B cell (primary cell): ENCODE measurements around the gene MAPRE2. TPM values are rescaled to one million over a fixed set of nuclear protein-coding genes. Genes with fewer than 3 reads are reported as not detected.
A peak's percentile ranks its signal among the peaks of the same experiment; 100 is the strongest.

Experiments
- ATAC-seq: fragments of 200-7000 bp; cut with Tn5 transposase; one replicate; pipeline ENCODE4 v1.10.0; 2021; ENCODE audit warnings: low read depth, mild to moderate bottlenecking, moderate number of reproducible peaks, moderate library complexity
- CTCF ChIA-PET: fragments of 350-600 bp; sonication (Branson Sonifier 250); formaldehyde crosslinking; loops from one replicate; lab custom pipeline; 2021; ENCODE audit warnings: antibody characterized with exemption, inconsistent platforms; lab: Charles Lee
- POLR2A ChIA-PET: fragments of 350-600 bp; sonication (Branson Sonifier 250); formaldehyde crosslinking; loops from one replicate; lab custom pipeline; 2021; ENCODE audit warnings: antibody characterized with exemption; lab: Charles Lee
- DNase-seq: peaks from one replicate; pipeline ENCODE4 v3.0.0; 2013
- H2AFZ ChIP-seq: 2 replicates; pipeline ENCODE4 v1.6.1; 2012; ENCODE audit warnings: mild to moderate bottlenecking, low read depth, low read length; ENCODE audit not compliant: insufficient read depth, poor library complexity, severe bottlenecking
- H3K27ac ChIP-seq, 2 donors: 1 replicate in 1 of 2; 2 replicates in 1 of 2; pipeline ENCODE4 v1.5.1; 2012 to 2013; ENCODE audit warnings: low read length in 2 of 2, mild to moderate bottlenecking in 2 of 2, moderate library complexity in 1 of 2
- H3K27me3 ChIP-seq, 4 experiments: fragments of 200-600 bp in 1 of 4; sonication (generic) in 1 of 4; replicated peaks in 1 of 4; 1 replicate in 2 of 4; 2 replicates in 2 of 4; pipeline versions ENCODE4 v1.6.1 to v1.7.0; 2013 to 2016; ENCODE audit warnings: low read length in 3 of 4, mild to moderate bottlenecking in 2 of 4, mixed read lengths in 1 of 4, moderate library complexity in 1 of 4; ENCODE audit not compliant: insufficient read depth in 4 of 4, control insufficient read depth in 3 of 4; ENCODE audit errors: control extremely low read depth in 1 of 4
- H3K36me3 ChIP-seq, 2 experiments: replicated peaks in 1 of 2; 1 replicate in 1 of 2; 2 replicates in 1 of 2; pipeline versions ENCODE4 v1.6.1 to v1.7.1; 2013; ENCODE audit warnings: low read length in 1 of 2; ENCODE audit not compliant: insufficient read depth in 2 of 2, control insufficient read depth in 1 of 2; ENCODE audit errors: control extremely low read depth in 1 of 2, extremely low read depth in 1 of 2
- H3K4me1 ChIP-seq, 2 donors: fragments of 200-600 bp in 1 of 2; sonication (generic) in 1 of 2; 1 replicate in 1 of 2; 2 replicates in 1 of 2; pipeline versions ENCODE4 v1.5.1 to v1.6.1; 2013 to 2017; ENCODE audit warnings: low read length in 2 of 2; ENCODE audit not compliant: control insufficient read depth in 2 of 2, insufficient read depth in 2 of 2
- H3K4me2 ChIP-seq: replicated peaks from 2 replicates; pipeline ENCODE3; 2012; ENCODE audit warnings: mild to moderate bottlenecking, low read depth, low read length; ENCODE audit not compliant: poor library complexity, severe bottlenecking
- H3K4me3 ChIP-seq, 5 experiments: fragments of 200-600 bp in 1 of 5; sonication (generic) in 1 of 5; 1 replicate in 3 of 5; 2 replicates in 2 of 5; pipeline versions ENCODE4 v1.5.1 to v1.7.0; 2011 to 2016; ENCODE audit warnings: low read length in 4 of 5, mild to moderate bottlenecking in 4 of 5, low read depth in 2 of 5, control low read depth in 1 of 5, moderate library complexity in 1 of 5; ENCODE audit not compliant: insufficient read depth in 1 of 5; ENCODE audit errors: control extremely low read depth in 1 of 5, extremely low read depth in 1 of 5
- H3K79me2 ChIP-seq: fragments of 200-600 bp; sonication (generic); one replicate; pipeline ENCODE4 v1.6.0; 2016; ENCODE audit warnings: low read length; ENCODE audit not compliant: control insufficient read depth, insufficient read depth
- H3K9ac ChIP-seq: fragments of 200-600 bp; sonication (generic); 2 replicates; pipeline ENCODE4 v1.6.1; 2017; ENCODE audit warnings: mild to moderate bottlenecking, low read length, moderate library complexity
- H3K9me3 ChIP-seq, 3 donors: one replicate each; pipeline versions ENCODE4 v1.6.1 to v1.7.1; 2013; ENCODE audit warnings: low read length in 2 of 3; ENCODE audit not compliant: control insufficient read depth in 2 of 3, insufficient read depth in 1 of 3; ENCODE audit errors: control extremely low read depth in 1 of 3
- H4K20me1 ChIP-seq: 2 replicates; pipeline ENCODE4 v1.6.0; 2012; ENCODE audit warnings: mild to moderate bottlenecking, low read length; ENCODE audit not compliant: insufficient read depth, control insufficient read depth, poor library complexity, severe bottlenecking
- H3K27ac Mint-ChIP-seq: one replicate; pipeline ENCODE4 v1.8.0; 2021; ENCODE audit warnings: mixed read lengths
- H3K27me3 Mint-ChIP-seq: one replicate; pipeline ENCODE4 v1.8.0; 2021; ENCODE audit warnings: mixed read lengths
- H3K4me1 Mint-ChIP-seq: one replicate; pipeline ENCODE4 v1.8.0; 2021; ENCODE audit warnings: mixed read lengths
- H3K4me3 Mint-ChIP-seq: one replicate; pipeline ENCODE4 v1.8.0; 2021; ENCODE audit warnings: mixed read lengths
- H3K9me3 Mint-ChIP-seq: one replicate; pipeline ENCODE4 v1.8.0; 2022; ENCODE audit warnings: mixed read lengths; ENCODE audit not compliant: insufficient read depth
- EZH2 ChIP-seq: IDR thresholded peaks from 2 replicates; pipeline ENCODE4 v1.6.1; 2012; ENCODE audit warnings: borderline replicate concordance, low read depth, mild to moderate bottlenecking, moderate library complexity, low read length; ENCODE audit not compliant: insufficient read depth, poor library complexity, severe bottlenecking
- WGBS: methylation state at CpG from one replicate; pipeline ENCODE4 v1.1.5; 2013; ENCODE audit warnings: missing lambda C conversion rate; ENCODE audit not compliant: insufficient coverage; 5-methylcytosine and 5-hydroxymethylcytosine counted together
- intact Hi-C: fragments of 100-400 bp; cut with micrococcal nuclease; formaldehyde crosslinking; loops from one replicate; pipeline ENCODE4 v1.10.0; 2022
- polyA plus RNA-seq: library from polyadenylated mRNA; depleted of rRNA; stranded (reverse); fragments of >200 nt; gene quantifications from 2 replicates; pipeline ENCODE4 v1.2.3, GENCODE V29; 2012
- total RNA-seq, 2 donors: library from RNA; stranded (reverse); fragments of 120-200 nt in 1 of 2; gene quantifications; 1 replicate in 1 of 2; 2 replicates in 1 of 2; pipeline versions ENCODE4 v1.2.3 to v1.2.4, GENCODE V29; 2013 to 2022
- TF ChIP-seq, protein P1 (sequence below): fragments of 200-600 bp; IDR thresholded peaks from one replicate; pipeline ENCODE4 v1.8.0; 2022; ENCODE audit warnings: antibody characterized with exemption, mild to moderate bottlenecking

Gene MAPRE2
- total and polyA plus RNA-seq, 2 donors (not counting 1 experiment from before 2014, with no cell fraction given): 36.7 to 63.3 TPM

DNA sequence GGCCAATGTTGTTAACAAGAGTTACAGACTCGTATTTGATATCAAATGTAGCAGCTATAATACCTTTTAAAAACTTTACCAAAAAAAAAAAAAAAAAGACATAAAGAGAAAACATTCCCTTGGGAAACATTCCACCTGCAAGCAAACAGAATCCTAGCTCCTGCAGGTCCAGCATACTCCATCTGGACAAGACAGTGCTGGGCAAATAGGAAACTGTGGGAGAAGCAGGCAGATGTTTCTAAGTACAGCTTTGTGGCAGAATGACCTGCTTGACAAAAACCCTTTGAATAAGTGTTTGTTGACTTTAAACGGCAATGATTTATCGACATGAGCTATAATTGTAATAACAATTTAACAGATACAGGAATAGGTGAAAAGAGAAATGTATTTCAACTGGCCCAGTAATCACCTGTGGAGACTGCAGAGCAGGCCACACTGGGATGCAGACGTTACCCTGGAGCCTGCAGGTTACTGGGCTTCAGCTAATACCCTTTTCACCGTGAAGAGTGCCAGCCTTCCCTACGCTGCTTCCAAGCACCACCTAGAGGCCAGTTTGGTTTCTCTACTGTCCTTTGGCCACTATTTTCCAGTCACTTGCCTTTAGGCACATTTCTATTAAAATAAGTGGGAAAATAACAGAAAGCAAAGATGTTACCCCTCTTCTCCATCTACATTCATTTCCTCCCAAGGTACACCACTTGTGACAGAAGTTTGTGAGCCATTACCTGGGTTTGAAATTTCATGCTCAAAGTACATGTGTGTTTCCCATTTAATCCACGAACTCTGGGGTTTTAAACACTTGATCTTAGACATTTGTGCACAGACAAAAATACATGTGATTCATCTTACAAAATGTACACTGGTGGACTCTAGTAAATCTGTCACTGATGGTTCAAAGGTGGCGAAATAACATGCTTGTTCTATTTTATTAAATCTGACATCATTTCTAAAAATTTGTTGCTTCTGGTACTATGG lies 102.7 kb downstream of the MAPRE2 start:
- peaks cover 39% of the 10 kb centered on the region for H3K4me1 Mint-ChIP-seq
- no peaks in the 10 kb centered on the region for H3K9me3 Mint-ChIP-seq
- DNase-seq: peak; percentile 52

More for the DNA sequence above, 102.7 kb downstream of the MAPRE2 start:
- no peak overlapping the region for H2AFZ ChIP-seq
- no peak overlapping the region for H3K9ac ChIP-seq
- H3K79me2 ChIP-seq: no peaks in the 10 kb centered on the region
- H3K4me3 ChIP-seq: no peak overlapping the region
- peaks cover 24 to 28% of the 10 kb centered on the region in 2 donors for H3K4me1 ChIP-seq
- CTCF ChIA-PET: interaction anchor here (0.7 to 7.3 kb wide), 25 partner anchors 9 to 355 kb away, joined by 3 to 141 read pairs (median 5); partner anchors contain the start of gene MAPRE2
- intact Hi-C loops: loop anchor here (1.0 to 5.0 kb wide), 3 partner anchors 118 to 277 kb away; no protein-coding TSS in a partner anchor
- peak overlapping the region; percentile 6 for H3K27ac Mint-ChIP-seq
- H4K20me1 ChIP-seq: no peaks in the 10 kb centered on the region
- H3K36me3 ChIP-seq: peaks cover 8 to 22% of the 10 kb centered on the region in 2 experiments
- 46% methylated on average over 3 of the region's 8 CpGs for WGBS
- H3K27ac ChIP-seq: peak overlapping the region in 1 of 2 donors; percentile 31
- no peak for TF ChIP-seq EZH2
- TF ChIP-seq, protein P1, sequence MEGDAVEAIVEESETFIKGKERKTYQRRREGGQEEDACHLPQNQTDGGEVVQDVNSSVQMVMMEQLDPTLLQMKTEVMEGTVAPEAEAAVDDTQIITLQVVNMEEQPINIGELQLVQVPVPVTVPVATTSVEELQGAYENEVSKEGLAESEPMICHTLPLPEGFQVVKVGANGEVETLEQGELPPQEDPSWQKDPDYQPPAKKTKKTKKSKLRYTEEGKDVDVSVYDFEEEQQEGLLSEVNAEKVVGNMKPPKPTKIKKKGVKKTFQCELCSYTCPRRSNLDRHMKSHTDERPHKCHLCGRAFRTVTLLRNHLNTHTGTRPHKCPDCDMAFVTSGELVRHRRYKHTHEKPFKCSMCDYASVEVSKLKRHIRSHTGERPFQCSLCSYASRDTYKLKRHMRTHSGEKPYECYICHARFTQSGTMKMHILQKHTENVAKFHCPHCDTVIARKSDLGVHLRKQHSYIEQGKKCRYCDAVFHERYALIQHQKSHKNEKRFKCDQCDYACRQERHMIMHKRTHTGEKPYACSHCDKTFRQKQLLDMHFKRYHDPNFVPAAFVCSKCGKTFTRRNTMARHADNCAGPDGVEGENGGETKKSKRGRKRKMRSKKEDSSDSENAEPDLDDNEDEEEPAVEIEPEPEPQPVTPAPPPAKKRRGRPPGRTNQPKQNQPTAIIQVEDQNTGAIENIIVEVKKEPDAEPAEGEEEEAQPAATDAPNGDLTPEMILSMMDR: peak; percentile 55
- no peaks in the 10 kb centered on the region for H3K27me3 Mint-ChIP-seq
- H3K4me3 Mint-ChIP-seq: no peak overlapping the region
- ATAC-seq: peak; percentile 67
- H3K4me2 ChIP-seq: no peak overlapping the region
- H3K9me3 ChIP-seq: no peaks in the 10 kb centered on the region
- POLR2A ChIA-PET: no interaction called here
- H3K27me3 ChIP-seq: no peaks in the 10 kb centered on the region
